ENCODE measurements around the gene MYLK.

The MYLK gene

GRCh38 chr3:123789160-123789559 lies 95.0 kb downstream of the MYLK start:
- no peaks in the 10 kb centered on the region for H3K27me3 ChIP-seq
- TF ChIP-seq CTCF (IDR thresholded peaks at IDR 0.05) = no peak
- H3K9me3 ChIP-seq = no peaks in the 10 kb centered on the region
- no peak overlapping the region for H3K4me3 ChIP-seq (ENCODE audit: low read depth in 1 of 2, low read length in 1 of 2)
- no peaks in the 10 kb centered on the region for H3K36me3 ChIP-seq
- H3K27ac ChIP-seq = no peak overlapping the region
- no peaks in the 10 kb centered on the region for H3K4me1 ChIP-seq (ENCODE audit: control insufficient read depth in 1 of 2, insufficient read depth in 1 of 2, low read depth in 1 of 2, low read length in 1 of 2)

GRCh38 chr3:123788710-123789109 lies 95.4 kb downstream of the MYLK start:
- Histone ChIP-seq H3K36me3 (no peaks in the 10 kb centered on the region), H3K4me3 (ENCODE audit: low read depth in 1 of 2, low read length in 1 of 2) (no peak overlapping the region), H3K9me3 (no peaks in the 10 kb centered on the region), H3K27ac (no peak overlapping the region), H3K4me1 (ENCODE audit: control insufficient read depth in 1 of 2, insufficient read depth in 1 of 2, low read depth in 1 of 2, low read length in 1 of 2) (no peaks in the 10 kb centered on the region), H3K27me3 (no peaks in the 10 kb centered on the region)
- no peak for TF ChIP-seq CTCF (IDR thresholded peaks at IDR 0.05)

- no peaks in the 10 kb centered on the region for H3K9me3 ChIP-seq
- no peak for TF ChIP-seq CTCF (IDR thresholded peaks at IDR 0.05)
- H3K36me3 ChIP-seq = no peaks in the 10 kb centered on the region
- H3K4me1 ChIP-seq (ENCODE audit: control insufficient read depth in 1 of 2, insufficient read depth in 1 of 2, low read depth in 1 of 2, low read length in 1 of 2) = no peaks in the 10 kb centered on the region
- H3K27ac ChIP-seq = no peak overlapping the region
- H3K27me3 ChIP-seq = no peaks in the 10 kb centered on the region
- H3K4me3 ChIP-seq (ENCODE audit: low read depth in 1 of 2, low read length in 1 of 2) = no peak overlapping the region
These were observed 97.0 kb downstream of the MYLK start for GRCh38 chr3:123787133-123787532.

- H3K36me3 ChIP-seq = no peaks in the 10 kb centered on the region
- H3K4me3 ChIP-seq (ENCODE audit: low read depth in 1 of 2, low read length in 1 of 2) = no peak overlapping the region
- H3K9me3 ChIP-seq = no peaks in the 10 kb centered on the region
- H3K27me3 ChIP-seq = no peaks in the 10 kb centered on the region
- H3K27ac ChIP-seq = no peak overlapping the region
- H3K4me1 ChIP-seq (ENCODE audit: control insufficient read depth in 1 of 2, insufficient read depth in 1 of 2, low read depth in 1 of 2, low read length in 1 of 2) = no peaks in the 10 kb centered on the region
- TF ChIP-seq CTCF (IDR thresholded peaks at IDR 0.05) = no peak
These were observed 98.5 kb downstream of the MYLK start for GRCh38 chr3:123785602-123786001.

GRCh38 chr3:123783811-123784210 lies 100.3 kb downstream of the MYLK start:
- Histone ChIP-seq H3K36me3 (no peaks in the 10 kb centered on the region), H3K27me3 (no peaks in the 10 kb centered on the region), H3K9me3 (no peaks in the 10 kb centered on the region), H3K4me3 (ENCODE audit: low read depth in 1 of 2, low read length in 1 of 2) (no peak overlapping the region), H3K27ac (no peak overlapping the region), H3K4me1 (ENCODE audit: control insufficient read depth in 1 of 2, insufficient read depth in 1 of 2, low read depth in 1 of 2, low read length in 1 of 2) (no peaks in the 10 kb centered on the region)
- no peak for TF ChIP-seq CTCF (IDR thresholded peaks at IDR 0.05)
